GM12878 (cell line): ENCODE data around the gene MRPS5.

Experiments
- EZH2 ChIP-seq: IDR thresholded peaks from 2 replicates; pipeline ENCODE4 v1.6.1; 2012; ENCODE audit warnings: low read depth, mild to moderate bottlenecking, control low read depth, inconsistent platforms, low read length, borderline replicate concordance; ENCODE audit not compliant: control insufficient read depth
- MXI1 ChIP-seq: fragments of 150-350 bp; IDR thresholded peaks from 2 replicates; pipeline ENCODE4 v1.6.1; 2011; ENCODE audit warnings: low read depth, mild to moderate bottlenecking, inconsistent platforms, low read length, improper control_type of control experiment

DNA sequence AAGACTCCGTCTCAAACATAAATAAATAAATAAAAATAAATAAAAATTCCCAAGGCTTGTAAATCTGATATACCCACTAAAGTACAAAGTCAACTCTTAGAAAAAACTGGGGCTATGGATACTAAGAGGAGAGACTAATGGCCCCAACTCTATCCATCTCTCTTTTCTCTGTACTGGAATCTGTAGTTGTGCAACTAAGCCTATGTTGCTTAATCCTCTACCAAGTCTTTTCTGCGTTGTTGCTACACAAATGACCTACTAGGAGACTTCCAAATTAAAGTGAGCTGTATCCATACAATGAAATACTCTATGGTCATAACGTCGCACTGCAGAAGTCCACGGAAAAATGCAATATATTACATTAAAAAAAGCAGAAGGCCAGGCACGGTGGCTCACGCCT lies 8.1 kb downstream of the MRPS5 start:
- TF ChIP-seq EZH2, result no peak
- no peak for TF ChIP-seq MXI1
